NCI-H2227 (cell line): ENCODE results near the gene GDF7.
"Not testable (repeated sequence)": the region's sequence is repeated elsewhere in the genome, so short reads cannot be mapped to it uniquely, and the experiment has no call there.

Source experiments
- DNase-seq: peaks from one replicate; lab custom pipeline; 2025; ENCODE audit not compliant: unreplicated experiment; lab: John Stamatoyannopoulos, UW

GDF7 gene

DNA sequence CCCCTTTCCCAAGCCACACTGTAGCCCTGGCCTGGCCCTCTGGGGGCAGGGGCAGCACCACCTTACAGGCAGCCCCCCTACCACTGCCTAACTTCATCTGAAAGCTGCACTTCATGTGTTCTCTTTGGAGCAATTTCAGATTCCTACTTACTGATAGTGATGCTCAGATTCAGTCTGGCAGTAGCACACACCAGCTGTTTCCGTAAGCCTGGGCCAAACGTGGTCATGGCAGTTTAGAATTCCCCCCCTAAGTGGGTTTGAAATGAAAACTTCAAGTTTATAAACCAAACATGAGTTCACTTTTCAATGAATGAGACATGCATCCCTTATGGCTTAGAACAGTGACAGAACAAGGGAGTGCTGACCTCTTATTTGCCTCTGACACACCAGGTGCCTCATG, 29.4 kb downstream of the GDF7 start:
- DNase-seq = no peak

DNA sequence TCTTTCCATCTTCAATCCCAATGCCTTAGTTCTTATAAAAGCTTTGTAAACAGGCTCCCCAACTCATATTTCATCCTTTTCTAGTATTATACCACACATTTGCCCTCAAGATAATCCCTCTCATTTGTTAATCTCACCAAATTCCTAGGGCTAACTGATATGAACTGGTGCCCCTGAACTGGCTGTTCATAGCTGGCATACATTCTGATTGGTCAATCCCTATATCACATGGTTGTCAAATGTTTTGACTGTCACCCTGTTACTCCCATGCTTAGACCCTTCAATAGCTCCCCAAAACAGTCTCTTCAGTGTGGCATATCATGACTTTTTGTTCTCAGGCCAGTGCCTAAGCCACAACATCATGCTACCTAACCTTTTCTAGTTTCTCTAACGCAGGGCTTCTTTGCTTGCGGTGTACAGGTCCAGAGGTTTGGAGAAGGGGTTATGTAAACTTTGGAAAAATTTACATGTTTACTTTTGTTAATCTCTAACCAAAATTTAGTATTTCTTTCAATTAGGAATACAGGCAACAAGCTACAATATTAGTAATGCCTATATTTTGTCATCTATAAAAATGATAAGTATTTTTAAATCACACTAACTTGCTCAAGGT, 30.5 kb downstream of the GDF7 start:
- no peak for DNase-seq

DNA sequence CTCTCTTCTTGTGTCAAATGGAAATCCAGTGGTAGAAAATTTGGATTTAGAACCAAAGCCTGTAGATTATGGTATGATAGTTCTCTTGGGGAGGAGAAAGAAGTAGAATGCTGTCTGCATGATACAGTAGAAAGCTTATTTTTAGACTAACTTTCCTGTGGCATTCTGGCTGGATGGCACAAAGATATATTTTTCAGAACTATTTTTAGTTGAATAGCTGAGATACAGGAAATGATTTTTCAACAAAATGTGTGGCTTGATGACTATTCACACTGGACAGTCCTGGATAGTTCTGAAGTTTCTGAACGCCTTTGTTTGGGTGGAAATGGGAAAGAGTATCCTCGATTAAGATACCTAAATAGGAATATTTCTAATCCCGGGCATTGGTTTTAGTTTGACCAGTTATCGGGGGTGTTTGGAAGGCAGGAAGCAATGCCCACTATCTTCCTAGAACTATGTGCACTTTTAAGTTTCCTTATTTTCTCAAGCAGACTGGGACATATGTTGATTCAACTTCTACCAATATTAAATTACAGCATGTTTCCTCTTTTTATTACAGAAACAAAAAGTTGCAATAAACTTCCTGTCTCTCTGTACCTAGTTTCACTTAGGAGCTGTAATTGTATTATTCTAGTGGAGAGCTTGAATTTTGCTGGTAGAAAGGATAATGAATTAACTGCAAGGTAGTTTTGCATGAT, 32.1 kb downstream of the GDF7 start:
- DNase-seq = no peak

DNA sequence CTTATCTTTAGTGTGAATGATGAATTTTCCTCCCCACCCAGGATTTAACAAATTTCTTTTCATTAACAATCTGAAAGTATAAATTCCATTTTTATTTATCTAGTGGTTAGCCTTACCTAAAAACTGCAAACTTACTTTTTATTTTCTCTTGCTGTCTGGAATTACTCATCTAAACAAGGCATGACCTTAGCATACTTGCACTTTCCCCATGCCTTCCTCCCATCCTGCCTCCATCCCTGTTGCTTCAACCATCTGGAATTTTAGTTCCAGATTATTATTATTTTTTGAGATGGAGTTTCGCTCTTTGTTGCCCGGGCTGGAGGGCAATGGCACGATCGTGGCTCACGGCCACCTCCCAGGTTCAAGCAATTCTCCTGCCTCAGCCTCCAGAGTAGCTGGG, 35.6 kb downstream of the GDF7 start:
- DNase-seq = no peak

DNA sequence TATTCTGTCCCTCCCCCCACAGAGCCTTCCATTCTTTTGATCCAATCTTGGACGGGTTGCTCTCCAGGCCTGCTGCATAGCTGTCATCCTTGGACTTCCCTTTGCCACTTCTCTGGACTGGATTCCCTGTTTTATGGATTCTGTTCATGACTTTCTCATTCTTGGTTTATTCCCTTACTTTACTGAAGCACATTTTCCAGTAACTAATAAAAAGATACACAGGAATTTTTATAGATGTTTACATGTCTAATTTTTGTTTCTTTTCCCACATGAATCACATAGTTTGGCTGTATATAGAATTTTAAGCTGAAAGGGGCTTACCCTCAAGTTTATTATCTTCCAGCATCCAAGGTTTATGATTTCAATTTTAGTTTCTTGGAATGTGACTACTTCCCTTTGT, 37.9 kb downstream of the GDF7 start:
- DNase-seq = no peak

DNA sequence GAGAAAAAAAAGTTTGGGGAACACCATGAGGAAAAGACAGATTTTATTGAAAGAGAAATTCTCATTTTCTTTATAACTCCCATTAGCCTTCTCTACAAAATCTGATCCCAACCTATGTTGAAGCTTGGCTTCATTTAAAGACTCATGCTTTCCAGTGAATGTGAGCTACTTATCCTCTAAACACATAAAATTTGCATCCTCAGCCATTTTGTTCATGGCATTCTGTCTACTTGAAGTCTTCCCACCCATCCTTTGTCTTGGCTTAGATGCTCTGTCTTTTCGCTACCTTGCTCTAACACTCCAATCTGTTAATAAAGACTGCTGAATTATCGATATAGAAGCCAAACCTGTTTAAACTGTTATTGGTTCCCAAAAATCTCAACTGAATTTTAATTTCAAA, 39.3 kb downstream of the GDF7 start:
- DNase-seq = no peak

DNA sequence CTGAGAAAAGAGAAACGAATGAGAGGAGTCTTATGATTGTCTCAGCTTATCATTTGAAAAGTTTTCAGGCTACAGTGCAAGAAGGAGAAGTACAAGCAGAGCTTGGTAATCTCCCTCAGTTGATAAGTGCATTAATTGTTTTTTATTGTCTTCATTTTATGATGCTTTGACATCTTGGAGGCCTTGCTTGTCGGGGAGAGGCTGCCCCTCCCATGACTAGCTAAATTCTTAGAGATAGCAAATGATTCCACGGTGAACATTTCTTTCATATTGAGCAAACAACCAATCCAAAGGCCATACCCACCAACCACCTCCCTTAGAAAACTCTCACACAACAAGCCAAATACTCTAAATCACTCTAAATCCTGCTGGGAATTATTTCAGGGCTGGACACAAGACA, 39.8 kb downstream of the GDF7 start:
- no peak for DNase-seq

DNA sequence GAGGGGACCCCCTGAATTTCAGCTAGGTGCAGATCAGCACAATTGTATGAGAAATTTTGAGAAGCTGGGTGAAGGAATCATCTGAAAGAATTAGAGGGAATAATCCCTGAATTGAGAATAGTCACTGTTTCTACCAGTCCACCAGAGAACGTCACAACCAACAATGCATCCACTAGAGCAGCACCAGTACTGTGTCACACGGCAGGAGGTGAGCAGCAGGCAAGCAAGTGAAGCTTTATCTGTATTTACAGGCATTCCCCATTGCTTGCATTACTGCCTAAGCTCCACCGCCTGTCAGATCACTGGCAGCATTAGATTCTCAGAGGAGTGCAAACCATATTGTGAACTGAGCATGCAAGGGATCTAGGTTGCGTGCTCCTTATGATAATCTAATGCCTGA, 40.7 kb downstream of the GDF7 start:
- DNase-seq = no peak

DNA sequence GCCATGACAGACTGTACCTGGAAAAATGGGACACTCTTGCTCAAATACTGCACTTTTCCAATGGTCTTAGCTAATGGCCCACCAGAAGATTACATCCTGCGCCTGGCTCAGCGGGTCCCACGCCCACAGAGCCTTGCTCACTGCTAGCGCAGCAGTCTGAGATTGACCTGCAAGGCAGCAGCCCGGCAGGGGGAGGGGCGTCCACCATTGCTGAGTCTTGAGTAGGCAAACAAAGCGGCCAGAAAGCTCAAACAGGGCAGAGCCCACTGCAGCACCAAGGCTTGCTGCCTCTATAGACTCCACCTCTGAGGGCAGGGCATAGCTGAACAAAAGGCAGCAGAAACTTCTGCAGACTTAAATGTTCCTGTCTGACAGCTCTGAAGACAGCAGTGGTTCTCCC, 44.7 kb downstream of the GDF7 start:
- DNase-seq = not testable (repeated sequence)

DNA sequence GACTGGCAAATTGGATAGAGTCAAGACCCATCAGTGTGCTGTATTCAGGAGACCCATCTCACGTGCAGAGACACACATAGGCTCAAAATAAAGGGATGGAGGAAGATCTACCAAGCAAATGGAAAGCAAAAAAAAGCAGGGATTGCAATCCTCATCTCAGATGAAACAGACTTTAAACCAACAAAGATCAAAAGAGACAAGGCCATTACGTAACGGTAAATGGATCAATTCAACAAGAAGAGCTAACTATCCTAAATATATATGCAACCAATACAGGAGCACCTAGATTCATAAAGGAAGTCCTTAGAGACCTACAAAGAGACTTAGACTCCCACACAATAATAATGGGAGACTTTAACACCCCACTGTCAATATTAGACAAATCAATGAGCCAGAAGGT, 46.6 kb downstream of the GDF7 start:
- not testable (repeated sequence) for DNase-seq

DNA sequence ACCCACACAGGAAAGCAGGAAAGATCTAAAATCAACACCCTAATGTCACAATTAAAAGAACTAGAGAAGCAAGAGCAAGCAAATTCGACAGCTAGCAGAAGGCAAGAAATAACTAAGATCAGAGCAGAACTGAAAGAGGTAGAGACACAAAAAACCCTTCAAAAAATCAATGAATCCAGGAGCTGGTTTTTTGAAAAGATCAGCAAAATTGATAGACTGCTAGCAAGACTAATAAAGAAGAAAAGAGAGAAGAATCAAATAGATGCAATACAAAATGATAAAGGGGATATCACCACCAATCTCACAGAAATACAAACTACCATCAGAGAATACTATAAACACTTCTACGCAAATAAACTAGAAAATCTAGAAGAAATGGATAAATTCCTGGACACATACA, 47.5 kb downstream of the GDF7 start:
- DNase-seq = not testable (repeated sequence)

DNA sequence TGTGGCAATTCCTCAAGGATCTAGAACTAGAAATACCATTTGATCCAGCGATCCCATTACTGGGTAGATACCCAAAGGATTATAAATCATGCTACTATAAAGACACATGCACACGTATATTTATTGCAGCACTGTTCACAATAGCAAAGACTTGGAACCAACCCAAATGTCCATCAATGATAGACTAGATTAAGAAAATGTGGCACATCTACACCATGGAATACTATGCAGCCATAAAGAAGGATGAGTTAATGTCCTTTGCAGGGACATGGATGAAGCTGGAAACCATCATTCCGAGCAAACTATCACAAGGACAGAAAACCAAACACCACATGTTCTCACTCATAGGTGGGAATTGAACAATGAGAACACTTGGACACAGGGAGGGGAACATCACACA, 49.2 kb downstream of the GDF7 start:
- DNase-seq = not testable (repeated sequence)

DNA sequence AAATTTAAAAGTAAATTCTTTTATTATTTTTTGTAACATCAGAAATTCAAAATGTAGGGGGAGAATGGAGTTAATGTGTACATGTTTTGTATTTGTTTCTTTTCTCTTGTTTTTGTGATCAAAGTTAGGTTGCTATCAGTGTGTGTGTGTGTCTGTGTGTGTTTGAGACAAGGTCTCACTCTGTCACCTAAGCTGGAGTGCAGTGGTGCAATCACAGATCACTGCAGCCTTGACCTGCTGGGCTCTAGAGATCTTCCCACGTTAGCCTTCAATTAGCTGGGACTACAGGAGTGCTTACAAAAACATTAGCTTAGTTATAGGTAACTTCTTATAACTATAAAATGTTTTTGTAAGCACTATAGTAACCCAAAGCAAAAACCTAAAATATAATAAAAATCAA, 50.7 kb downstream of the GDF7 start:
- DNase-seq = no peak

DNA sequence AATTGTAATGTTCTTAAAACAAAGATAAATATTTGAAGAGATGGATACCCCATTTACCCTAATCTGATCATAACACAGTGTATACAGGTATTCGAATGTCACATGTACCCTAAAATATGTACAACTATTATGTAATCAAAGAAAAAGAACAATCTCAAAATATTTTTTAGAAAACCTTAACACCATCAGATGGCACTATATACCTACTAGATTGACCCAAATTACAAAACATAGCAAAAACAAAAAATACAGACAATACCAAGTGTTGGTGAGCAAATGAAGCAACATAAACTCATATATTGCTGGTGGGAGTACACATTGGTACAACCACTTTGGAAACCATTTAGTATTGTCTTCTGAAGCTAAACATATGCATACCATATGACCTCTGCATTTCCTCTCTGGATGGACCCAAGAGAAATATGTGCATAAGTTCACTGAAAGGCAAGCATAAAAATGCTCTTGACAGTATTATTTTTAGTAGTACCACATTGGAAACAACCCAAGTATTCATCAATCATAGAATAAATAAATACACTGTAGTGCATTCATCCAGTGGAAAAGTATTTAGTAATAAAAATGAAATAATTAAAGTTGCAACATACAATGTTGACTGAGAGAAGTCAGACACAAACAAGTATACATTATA, 55.8 kb downstream of the GDF7 start:
- no peak for DNase-seq

DNA sequence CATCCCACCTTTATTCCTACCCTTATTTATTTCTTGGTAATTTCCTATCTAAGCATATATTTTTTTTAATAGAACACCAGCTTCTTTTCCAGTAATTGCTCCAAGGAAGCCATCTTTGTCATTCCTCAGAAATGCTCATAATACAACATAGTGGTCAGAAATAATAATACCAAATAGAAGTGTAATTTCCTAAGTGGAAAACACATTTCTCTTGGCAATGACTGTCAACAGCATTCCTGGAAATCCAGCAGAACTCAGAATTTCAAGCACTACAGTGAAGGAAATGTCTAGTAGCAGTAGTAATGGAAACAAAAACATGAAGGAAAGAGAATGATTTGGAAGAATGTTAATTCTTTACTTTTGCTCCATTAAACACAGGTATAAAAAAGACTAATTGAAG, 56.6 kb downstream of the GDF7 start:
- no peak for DNase-seq

DNA sequence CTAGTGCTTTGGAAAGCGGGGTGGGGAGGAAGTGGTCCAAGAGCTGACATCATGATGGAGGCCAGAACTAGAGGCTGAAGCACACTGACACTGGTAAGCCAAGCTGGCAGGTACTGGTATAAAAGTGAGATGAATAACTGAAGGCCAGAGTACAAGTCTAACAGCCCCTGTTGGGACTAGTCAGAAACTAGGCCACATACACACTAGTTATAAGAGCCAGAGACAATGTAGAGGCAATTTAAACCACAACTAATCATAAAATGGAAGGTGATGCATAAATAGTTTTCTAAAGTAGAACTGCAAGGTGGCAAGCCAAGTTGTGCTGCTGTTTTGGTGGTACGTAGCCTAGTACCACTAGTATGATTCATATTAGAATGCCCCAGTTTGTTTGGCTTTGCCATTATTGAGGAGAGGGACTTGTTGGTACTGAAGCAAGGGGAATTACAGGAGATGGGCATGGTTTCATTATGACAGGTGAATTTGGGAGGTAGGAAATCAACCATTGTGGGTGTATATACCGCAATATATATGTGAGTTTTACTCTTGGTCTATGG, 57.6 kb downstream of the GDF7 start:
- no peak for DNase-seq

DNA sequence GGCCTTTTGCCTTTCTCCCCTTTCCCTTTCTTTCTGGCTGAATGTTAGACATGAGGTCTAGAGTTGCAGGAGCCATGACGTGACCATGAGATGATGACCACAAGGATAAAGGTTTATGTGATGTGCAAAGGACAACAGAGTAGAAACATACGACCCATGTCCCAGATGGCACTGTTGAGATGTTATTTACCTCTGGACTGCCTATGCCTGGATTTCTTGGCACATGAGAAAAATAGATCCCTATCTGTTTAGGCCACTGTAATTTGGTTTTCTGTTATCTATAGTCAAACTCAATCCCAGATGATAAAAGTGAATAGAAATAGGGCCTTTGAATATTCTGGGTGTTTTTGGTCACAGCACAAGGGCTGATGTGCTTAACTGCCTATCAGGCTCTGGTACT, 58.8 kb downstream of the GDF7 start:
- no peak for DNase-seq

DNA sequence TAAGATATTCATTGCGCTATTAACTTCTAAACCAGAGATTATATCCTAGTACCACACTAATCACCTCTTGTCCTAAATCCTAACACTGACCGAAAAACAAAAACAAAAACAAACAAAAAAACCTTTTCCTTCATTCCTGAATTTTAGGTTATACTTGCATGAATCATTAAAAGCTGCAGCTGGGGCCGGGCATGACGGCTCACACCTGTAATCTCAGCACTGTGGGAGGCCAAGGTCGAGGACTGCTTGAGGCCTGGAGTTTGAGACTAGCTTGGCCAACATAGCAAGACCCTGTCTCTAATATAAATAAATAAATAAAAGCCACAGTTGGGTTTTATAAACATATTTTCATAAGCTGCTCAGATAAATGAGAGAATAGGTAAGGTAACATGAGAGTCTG, 60.0 kb downstream of the GDF7 start:
- DNase-seq = no peak

DNA sequence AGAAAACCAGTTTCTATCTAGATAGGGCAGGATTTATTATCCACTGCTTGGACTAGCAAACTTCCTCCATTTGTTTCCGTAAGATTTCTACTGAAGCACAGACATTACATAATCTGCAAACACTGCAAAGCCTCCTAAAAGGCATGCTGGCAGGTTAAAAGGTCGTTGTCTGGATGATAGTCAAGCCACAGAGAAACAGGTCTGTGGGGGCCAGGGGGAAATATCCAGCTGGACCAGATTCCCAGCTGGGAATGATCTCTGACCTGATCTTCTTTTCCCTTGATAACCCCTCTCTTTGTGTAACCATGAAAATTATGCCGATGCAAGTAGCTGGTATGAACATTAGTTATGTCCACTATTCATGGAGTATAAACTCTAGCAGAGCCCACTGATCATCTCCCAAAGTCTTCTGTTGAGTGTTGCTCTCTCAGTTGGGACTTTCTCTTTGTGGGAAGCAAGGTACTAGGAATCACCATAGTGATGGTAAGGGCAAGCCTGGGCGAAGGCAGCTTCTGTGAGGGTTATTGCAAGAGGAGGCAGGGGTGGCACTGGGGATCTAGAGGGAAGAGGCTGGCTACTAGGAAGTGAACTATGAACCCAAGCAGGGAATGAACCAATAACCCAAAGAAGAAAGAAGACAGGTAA, 61.3 kb downstream of the GDF7 start:
- no peak for DNase-seq
